HepG2 (cell line): ENCODE data around the gene SLC2A6. TPM values are rescaled to one million over a fixed set of nuclear protein-coding genes. Genes with fewer than 3 reads are reported as not detected.
A peak's percentile ranks its signal among the peaks of the same experiment; 100 is the strongest.

ENCODE experiments used
- ATF4 ChIP-seq, 2 experiments: fragments of 450-650 bp in 1 of 2; sonication (generic) in 1 of 2; formaldehyde crosslinking; IDR thresholded peaks; 2 replicates each; pipeline versions ENCODE4 v1.5.0 to v1.8.0; 2020 to 2022; ENCODE audit warnings: mild to moderate bottlenecking in 1 of 2, missing genetic modification reagents in 1 of 2
- BORCS8-MEF2B ChIP-seq: sonication (generic); formaldehyde crosslinking; IDR thresholded peaks from 2 replicates; pipeline ENCODE4 v1.8.0; 2022; ENCODE audit warnings: mild to moderate bottlenecking, missing genetic modification reagents
- CCDC6 ChIP-seq: sonication (generic); formaldehyde crosslinking; IDR thresholded peaks from 2 replicates; pipeline ENCODE4 v1.8.1; 2022; ENCODE audit warnings: mild to moderate bottlenecking, missing genetic modification reagents, moderate library complexity
- FOXJ3 ChIP-seq: sonication (generic); formaldehyde crosslinking; IDR thresholded peaks from 2 replicates; pipeline ENCODE4 v1.4.0; 2020; ENCODE audit warnings: missing genetic modification reagents, mild to moderate bottlenecking, borderline replicate concordance
- FOXO1 ChIP-seq: sonication (generic); formaldehyde crosslinking; IDR thresholded peaks from 2 replicates; pipeline ENCODE4 v1.4.0; 2020; ENCODE audit warnings: missing genetic modification reagents
- HOMEZ ChIP-seq: IDR thresholded peaks from 2 replicates; pipeline ENCODE4 v1.6.1; 2016; ENCODE audit warnings: low read depth
- KDM5A ChIP-seq: fragments of 200-600 bp; sonication (generic); IDR thresholded peaks from 2 replicates; pipeline ENCODE4 v1.7.0; 2018; ENCODE audit warnings: antibody characterized with exemption, mild to moderate bottlenecking, low read length, borderline replicate concordance
- SIX1 ChIP-seq: sonication (generic); formaldehyde crosslinking; IDR thresholded peaks from 2 replicates; pipeline ENCODE4 v1.4.0; 2020; ENCODE audit warnings: missing genetic modification reagents, borderline replicate concordance
- TAF15 ChIP-seq: fragments of 200-400 bp; formaldehyde crosslinking; IDR thresholded peaks from one replicate; pipeline ENCODE4 v1.6.1; 2018; ENCODE audit warnings: mild to moderate bottlenecking, low read depth, low read length; ENCODE audit not compliant: poor library complexity, severe bottlenecking
- ZBED4 ChIP-seq: sonication (generic); formaldehyde crosslinking; IDR thresholded peaks from 2 replicates; pipeline ENCODE4 v1.4.0; 2020; ENCODE audit warnings: missing genetic modification reagents, borderline replicate concordance
- ZBTB46 ChIP-seq: sonication (generic); formaldehyde crosslinking; IDR thresholded peaks from 2 replicates; pipeline ENCODE4 v1.4.0; 2020; ENCODE audit warnings: mild to moderate bottlenecking, missing genetic modification reagents, borderline replicate concordance
- ZNF232 ChIP-seq: sonication (generic); formaldehyde crosslinking; IDR thresholded peaks from 2 replicates; pipeline ENCODE4 v1.4.0; 2020; ENCODE audit warnings: missing genetic modification reagents, borderline replicate concordance
- ZNF687 ChIP-seq: sonication (generic); formaldehyde crosslinking; IDR thresholded peaks from 2 replicates; pipeline ENCODE4 v1.5.1; 2020; ENCODE audit warnings: mild to moderate bottlenecking, missing genetic modification reagents, moderate library complexity
- ZNF777 ChIP-seq: sonication (generic); formaldehyde crosslinking; IDR thresholded peaks from 2 replicates; pipeline ENCODE4 v1.4.0; 2020; ENCODE audit warnings: missing genetic modification reagents
- polyA plus RNA-seq, 8 experiments: library from polyadenylated mRNA; depleted of rRNA in 3 of 8; stranded (reverse) in 7 of 8; unstranded in 1 of 8; fragments of >200 nt; fragmentation: Illumina TruSeq in 4 of 8; extraction: Trizol in 4 of 8; gene quantifications; 2 replicates each; pipeline versions ENCODE4 v1.2.1 to v1.2.3, GENCODE V29; 2011 to 2016; ENCODE audit warnings: low read depth in 4 of 8, missing spikeins in 1 of 8, mixed read lengths in 1 of 8; ENCODE audit not compliant: insufficient read depth in 1 of 8
- total RNA-seq, 5 experiments: library from RNA; depleted of rRNA; stranded (reverse); fragments of >200 nt; fragmentation: Illumina TruSeq; extraction: Trizol; gene quantifications; 2 replicates each; pipeline ENCODE4 v1.2.3, GENCODE V29; 2016; ENCODE audit warnings: low read depth in 1 of 5

SLC2A6 gene
- total and polyA plus RNA-seq, 2 of the 13 experiments (the other 11 are each of a cell fraction or from before 2014, with no cell fraction given), result 4.1 to 15.0 TPM

- TF ChIP-seq CCDC6 (CRISPR knock-in tag), result 0 out of 2 replicates have a peak, but pooled peaks have one; percentile 61
- TF ChIP-seq SIX1 (CRISPR knock-in tag), result no peak
- 0 out of 2 replicates have a peak, but pooled peaks have one; percentile 21 for TF ChIP-seq BORCS8-MEF2B
- TF ChIP-seq KDM5A, result peak; percentile 50; the same call in 1 of the 2 replicates
- peak; percentile 90 for TF ChIP-seq TAF15
- TF ChIP-seq ZBED4, result 0 out of 2 replicates have a peak, but pooled peaks have one; percentile 1
- TF ChIP-seq FOXJ3 (CRISPR knock-in tag), result 0 out of 2 replicates have a peak, but pooled peaks have one; percentile 2
- peak; percentile 18; the same call in 1 of the 2 replicates for TF ChIP-seq ZNF687
- no peak for TF ChIP-seq ZNF232 (CRISPR knock-in tag)
- TF ChIP-seq ZBTB46 (CRISPR knock-in tag), result no peak
- peak; percentile 43; the same call in 1 of the 2 replicates for TF ChIP-seq FOXO1 (CRISPR knock-in tag)
- no peak for TF ChIP-seq HOMEZ (CRISPR knock-in tag)
- TF ChIP-seq ATF4 (CRISPR knock-in tag; IDR thresholded peaks at IDR 0.05), result no peak
- peak; percentile 95 for TF ChIP-seq ZNF777
Measured at GRCh38 chr9:133459476-133460404, 19.2 kb downstream of the SLC2A6 start, which contains the start of gene CACFD1 (continued).
